Muscle of leg (tissue), 11 donors: Measurements from ENCODE around the gene HIVEP3. TPM values are rescaled to one million over a fixed set of nuclear protein-coding genes. Genes with fewer than 3 reads are reported as not detected.

Experiments used
- DNase-seq: peaks from one replicate; pipeline ENCODE4 v3.0.0; 2013
- H3K27ac ChIP-seq: one replicate; pipeline ENCODE4 v1.5.1; 2013; ENCODE audit warnings: mild to moderate bottlenecking, low read length, control low read depth
- H3K27me3 ChIP-seq: one replicate; pipeline ENCODE4 v1.6.1; 2013; ENCODE audit warnings: low read length; ENCODE audit not compliant: control insufficient read depth, insufficient read depth
- H3K36me3 ChIP-seq: one replicate; pipeline ENCODE4 v1.6.1; 2013; ENCODE audit warnings: low read length; ENCODE audit not compliant: control insufficient read depth, insufficient read depth
- H3K4me1 ChIP-seq: one replicate; pipeline ENCODE4 v1.6.1; 2013; ENCODE audit warnings: low read length; ENCODE audit not compliant: control insufficient read depth, insufficient read depth
- H3K4me3 ChIP-seq: one replicate; pipeline ENCODE4 v1.5.1; 2013; ENCODE audit warnings: low read length, control low read depth
- H3K9me3 ChIP-seq: replicated peaks from 2 replicates; pipeline ENCODE4 v1.6.1; 2013; ENCODE audit warnings: low read depth, low read length; ENCODE audit not compliant: control insufficient read depth
- WGBS: methylation state at CpG from one replicate; pipeline ENCODE4 v1.1.5; 2013; ENCODE audit warnings: missing lambda C conversion rate; ENCODE audit not compliant: insufficient coverage; 5-methylcytosine and 5-hydroxymethylcytosine counted together
- polyA plus RNA-seq, 8 donors: library from polyadenylated mRNA; unstranded; fragments of 120-200 nt; gene quantifications; one replicate each; pipeline versions ENCODE4 v1.2.1 to v1.2.3, GENCODE V29; 2013; ENCODE audit warnings: inconsistent platforms in 1 of 8, low replicate concordance in 1 of 8; ENCODE audit not compliant: insufficient read length in 8 of 8, insufficient read depth in 1 of 8
- total RNA-seq: library from RNA; stranded (reverse); fragments of 120-200 nt; gene quantifications from one replicate; pipeline ENCODE4 v1.2.4, GENCODE V29; 2013

Gene HIVEP3
- total and polyA plus RNA-seq, 9 donors, result 0.93 to 3.7 (median 2.7) TPM

DNA sequence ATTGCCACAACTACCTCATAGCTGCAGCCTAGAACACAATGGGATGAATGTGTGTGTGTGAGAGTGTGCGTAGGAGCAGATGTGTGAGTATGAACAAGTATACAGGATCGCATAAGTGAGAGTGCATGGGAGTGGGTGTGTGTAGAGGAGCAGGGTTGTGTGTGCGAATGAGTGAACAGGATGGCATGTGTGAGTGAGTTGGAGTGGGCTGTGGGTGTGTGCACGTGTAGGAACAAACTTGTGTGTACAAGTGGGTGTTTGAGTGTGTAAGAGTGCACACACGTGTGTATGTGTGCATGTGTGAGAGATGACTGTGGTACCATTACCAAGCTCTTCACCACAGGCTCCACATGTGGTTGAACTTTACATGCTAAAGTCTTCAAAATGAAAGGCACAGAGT lies 258.8 kb downstream of the HIVEP3 start:
- DNase-seq, result no peak
- peaks cover 32% of the 10 kb centered on the region for H3K4me1 ChIP-seq
- no peaks in the 10 kb centered on the region for H3K36me3 ChIP-seq
- H3K27me3 ChIP-seq, result peaks cover 3% of the 10 kb centered on the region
- H3K4me3 ChIP-seq, result no peak overlapping the region
- H3K27ac ChIP-seq, result no peak overlapping the region
- WGBS, result 95% methylated on average over 3 of the region's 5 CpGs
- H3K9me3 ChIP-seq, result no peaks in the 10 kb centered on the region

DNA sequence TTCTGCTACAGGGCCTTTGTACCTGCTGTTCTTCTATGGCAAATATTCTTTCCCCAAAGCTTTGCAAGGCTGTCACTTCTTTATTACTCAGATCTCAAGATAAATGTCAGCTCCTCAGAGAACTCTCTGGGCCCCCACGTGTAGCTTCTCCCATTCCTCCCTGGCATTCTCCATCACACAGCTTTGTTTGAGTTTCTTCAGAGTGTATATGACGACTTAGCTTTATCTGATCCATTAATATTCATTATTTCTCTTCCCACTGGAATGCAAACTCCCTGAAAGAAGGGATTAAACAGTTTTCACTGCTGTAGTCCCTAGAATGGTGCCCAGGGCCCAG lies 259.6 kb downstream of the HIVEP3 start:
- no peak for DNase-seq
- H3K27ac ChIP-seq, result no peak overlapping the region
- no peaks in the 10 kb centered on the region for H3K9me3 ChIP-seq
- H3K36me3 ChIP-seq, result no peaks in the 10 kb centered on the region
- peaks cover 3% of the 10 kb centered on the region for H3K27me3 ChIP-seq
- no CpG with 5 or more reads among the region's 2 CpGs for WGBS
- no peak overlapping the region for H3K4me3 ChIP-seq
- H3K4me1 ChIP-seq, result peaks cover 28% of the 10 kb centered on the region

DNA sequence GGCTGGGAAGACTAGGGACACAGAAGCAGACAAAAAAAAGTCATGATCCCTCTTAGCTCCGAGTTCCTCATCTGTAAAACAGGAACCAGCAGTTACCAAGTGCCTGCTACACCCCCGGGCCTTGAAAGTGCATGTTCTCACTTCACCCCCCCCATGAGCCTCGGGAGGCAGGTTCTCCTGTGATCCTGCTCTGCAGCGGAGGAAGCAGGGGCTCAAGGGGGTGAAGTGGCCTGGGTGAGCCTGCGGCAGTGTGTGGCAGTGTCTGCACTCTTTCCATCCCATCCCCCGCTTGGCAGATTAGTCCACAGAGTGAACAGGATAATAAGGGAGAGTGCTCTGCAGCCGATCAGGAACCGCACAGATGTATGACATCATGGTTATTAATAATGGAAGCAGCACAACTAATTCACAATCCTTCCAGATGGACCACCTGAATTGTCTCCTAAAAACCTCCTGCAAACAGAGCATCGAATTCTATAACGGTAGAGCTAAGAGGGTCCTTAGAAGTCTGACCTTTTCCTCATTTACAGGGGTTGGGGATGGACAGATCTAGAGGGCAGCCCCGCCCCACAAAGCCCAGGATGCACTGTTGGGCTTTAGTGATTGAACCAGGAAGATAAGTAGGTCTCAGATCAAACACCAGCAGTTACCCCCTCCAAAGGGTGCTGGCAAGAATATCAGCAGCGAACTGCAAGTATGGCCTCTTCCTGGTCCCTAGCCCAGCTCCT lies 260.1 kb downstream of the HIVEP3 start:
- no peaks in the 10 kb centered on the region for H3K36me3 ChIP-seq
- WGBS, result 81% methylated on average over 3 of the region's 12 CpGs
- no peak overlapping the region for H3K4me3 ChIP-seq
- H3K27ac ChIP-seq, result no peak overlapping the region
- peaks cover 23% of the 10 kb centered on the region for H3K4me1 ChIP-seq
- H3K27me3 ChIP-seq, result peaks cover 3% of the 10 kb centered on the region
- H3K9me3 ChIP-seq, result no peaks in the 10 kb centered on the region
- DNase-seq, result no peak

DNA sequence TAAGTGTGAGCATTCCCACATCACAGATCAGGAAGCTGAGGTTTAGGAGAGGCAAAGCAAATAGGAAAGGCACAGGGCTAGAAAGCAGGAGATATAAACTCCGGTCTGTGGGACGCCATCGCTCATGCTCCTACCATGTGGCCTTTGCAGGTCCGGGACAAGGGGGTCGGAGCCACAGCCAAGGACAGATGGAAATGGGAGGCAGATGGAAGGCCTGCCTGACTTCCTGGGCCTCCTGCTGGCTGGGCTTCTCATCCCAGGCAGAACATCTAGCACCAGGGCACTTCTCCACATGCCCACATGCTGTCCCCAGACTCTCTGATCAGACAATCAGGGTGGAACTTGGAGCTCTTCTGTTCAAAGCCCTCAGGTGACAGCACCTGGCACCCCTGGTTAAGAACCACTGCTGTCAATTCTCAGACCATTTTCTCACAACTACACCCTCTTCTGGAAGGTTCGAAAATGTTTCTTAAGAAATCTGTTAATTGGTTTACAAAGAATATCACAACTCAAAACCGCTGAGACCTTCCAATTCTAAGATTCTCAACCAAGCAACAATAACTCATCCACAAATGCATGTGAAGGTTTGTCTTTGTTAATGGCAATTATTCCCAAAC lies 260.9 kb downstream of the HIVEP3 start:
- peaks cover 3% of the 10 kb centered on the region for H3K27me3 ChIP-seq
- WGBS, result 95% methylated on average over 3 of the region's 7 CpGs
- H3K36me3 ChIP-seq, result no peaks in the 10 kb centered on the region
- DNase-seq, result no peak
- no peak overlapping the region for H3K4me3 ChIP-seq
- H3K27ac ChIP-seq, result no peak overlapping the region
- H3K4me1 ChIP-seq, result peaks cover 15% of the 10 kb centered on the region
- H3K9me3 ChIP-seq, result no peaks in the 10 kb centered on the region

DNA sequence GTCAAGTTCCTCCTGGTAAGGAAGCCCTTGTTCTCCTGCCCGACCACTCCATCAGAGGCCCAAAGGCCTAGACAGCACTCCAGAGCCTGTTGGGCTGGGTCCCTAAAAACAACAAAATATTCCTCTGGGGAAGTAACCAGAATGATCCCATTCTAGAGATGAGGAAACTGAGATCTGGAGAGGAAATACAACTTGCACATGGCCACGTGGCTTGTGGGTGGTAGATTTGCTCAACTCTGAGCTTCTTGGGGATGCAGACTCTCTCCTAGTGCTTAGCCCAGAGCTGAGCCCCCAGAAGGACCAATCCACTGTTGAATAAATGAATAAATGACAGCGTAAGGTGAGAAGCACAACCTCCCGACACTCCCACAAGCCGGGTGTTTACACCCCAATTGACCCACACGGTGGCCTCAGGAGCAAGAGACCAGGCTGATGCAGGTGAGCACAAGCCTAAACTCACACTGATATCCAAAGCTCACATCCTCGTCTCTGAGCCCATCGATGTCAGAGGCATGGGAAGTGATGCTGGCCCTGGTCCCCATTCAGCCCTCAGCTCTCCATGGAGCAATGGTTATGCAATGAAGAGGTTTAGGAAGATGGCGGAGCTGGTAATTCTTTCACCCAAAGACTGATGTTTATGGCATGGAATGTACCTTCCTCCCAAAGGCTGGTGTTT lies 261.8 kb downstream of the HIVEP3 start:
- no peaks in the 10 kb centered on the region for H3K36me3 ChIP-seq
- peaks cover 3% of the 10 kb centered on the region for H3K27me3 ChIP-seq
- H3K27ac ChIP-seq, result no peak overlapping the region
- peaks cover 15% of the 10 kb centered on the region for H3K4me1 ChIP-seq
- H3K9me3 ChIP-seq, result no peaks in the 10 kb centered on the region
- H3K4me3 ChIP-seq, result no peak overlapping the region
- WGBS, result 83% methylated on average over 2 of the region's 9 CpGs
- no peak for DNase-seq

DNA sequence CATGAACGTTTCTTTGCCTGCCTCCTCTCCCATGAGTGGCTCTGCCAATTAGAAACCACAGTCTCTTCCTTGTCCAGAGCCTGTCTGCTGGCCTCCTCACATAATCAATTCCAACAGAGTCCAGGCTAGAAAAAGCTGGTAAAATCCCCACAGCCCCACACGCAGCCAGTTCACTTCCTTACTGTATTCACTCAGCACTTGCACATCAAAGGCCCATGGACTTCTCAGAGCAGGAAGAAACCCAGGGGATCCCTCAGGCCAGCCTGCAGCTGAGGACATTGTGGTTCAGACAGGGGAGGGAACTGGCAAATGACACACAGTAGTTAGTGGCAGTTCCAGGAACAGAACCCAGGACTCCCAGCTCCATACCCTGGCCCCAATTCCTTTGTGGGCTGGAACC lies 262.7 kb downstream of the HIVEP3 start:
- Histone ChIP-seq H3K27me3 (peaks cover under 1% of the 10 kb centered on the region), H3K36me3 (no peaks in the 10 kb centered on the region), H3K4me3 (no peak overlapping the region), H3K9me3 (no peaks in the 10 kb centered on the region), H3K4me1 (peaks cover 7% of the 10 kb centered on the region), H3K27ac (no peak overlapping the region)
- no CpG with 5 or more reads among the region's 2 CpGs for WGBS
- no peak for DNase-seq

DNA sequence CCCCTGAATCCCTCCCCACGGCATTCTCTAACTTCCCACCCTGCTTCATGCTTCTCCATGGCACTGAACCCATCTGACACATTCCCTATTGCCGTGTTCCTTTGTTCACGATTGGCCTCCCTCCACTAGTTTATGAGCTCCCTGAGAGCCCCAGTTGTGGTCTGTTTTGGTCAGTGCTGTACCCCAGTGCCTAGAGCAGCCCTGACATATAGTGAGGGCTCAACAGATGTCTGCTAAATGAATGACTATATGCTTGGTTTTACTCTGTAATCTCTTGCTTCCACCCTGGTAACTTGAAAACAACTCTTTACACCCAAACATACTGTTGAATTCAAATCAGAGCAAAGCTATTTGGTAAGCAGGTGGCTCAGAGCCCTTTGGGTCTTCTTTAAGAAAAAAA lies 263.1 kb downstream of the HIVEP3 start:
- peaks cover 4% of the 10 kb centered on the region for H3K4me1 ChIP-seq
- H3K4me3 ChIP-seq, result no peak overlapping the region
- H3K9me3 ChIP-seq, result no peaks in the 10 kb centered on the region
- H3K27ac ChIP-seq, result no peak overlapping the region
- DNase-seq, result no peak
- no peaks in the 10 kb centered on the region for H3K27me3 ChIP-seq
- no peaks in the 10 kb centered on the region for H3K36me3 ChIP-seq
- no CpG with 5 or more reads among the region's 3 CpGs for WGBS

DNA sequence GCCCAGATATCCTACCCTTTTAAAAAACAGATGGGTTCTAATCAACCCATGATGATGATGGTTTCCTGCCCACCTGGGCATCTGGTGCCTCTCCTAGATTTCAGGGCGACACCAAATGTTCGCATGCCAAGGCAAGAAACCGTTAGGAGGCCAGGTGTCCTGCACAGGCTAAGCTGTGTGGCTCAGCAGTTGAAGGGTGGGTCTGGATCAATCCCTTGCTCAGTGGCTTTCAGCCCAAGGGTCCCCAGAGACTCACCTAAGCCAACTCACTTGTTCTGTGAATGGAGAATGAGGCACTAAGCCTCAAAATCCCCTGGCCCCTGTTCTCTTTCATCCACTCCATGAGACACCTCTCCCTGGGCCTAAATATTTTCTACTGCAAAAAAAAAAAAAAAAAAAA lies 265.1 kb downstream of the HIVEP3 start:
- WGBS, result 83% methylated on average over 2 of the region's 3 CpGs
- H3K4me1 ChIP-seq, result peaks cover 12% of the 10 kb centered on the region
- H3K9me3 ChIP-seq, result no peaks in the 10 kb centered on the region

DNA sequence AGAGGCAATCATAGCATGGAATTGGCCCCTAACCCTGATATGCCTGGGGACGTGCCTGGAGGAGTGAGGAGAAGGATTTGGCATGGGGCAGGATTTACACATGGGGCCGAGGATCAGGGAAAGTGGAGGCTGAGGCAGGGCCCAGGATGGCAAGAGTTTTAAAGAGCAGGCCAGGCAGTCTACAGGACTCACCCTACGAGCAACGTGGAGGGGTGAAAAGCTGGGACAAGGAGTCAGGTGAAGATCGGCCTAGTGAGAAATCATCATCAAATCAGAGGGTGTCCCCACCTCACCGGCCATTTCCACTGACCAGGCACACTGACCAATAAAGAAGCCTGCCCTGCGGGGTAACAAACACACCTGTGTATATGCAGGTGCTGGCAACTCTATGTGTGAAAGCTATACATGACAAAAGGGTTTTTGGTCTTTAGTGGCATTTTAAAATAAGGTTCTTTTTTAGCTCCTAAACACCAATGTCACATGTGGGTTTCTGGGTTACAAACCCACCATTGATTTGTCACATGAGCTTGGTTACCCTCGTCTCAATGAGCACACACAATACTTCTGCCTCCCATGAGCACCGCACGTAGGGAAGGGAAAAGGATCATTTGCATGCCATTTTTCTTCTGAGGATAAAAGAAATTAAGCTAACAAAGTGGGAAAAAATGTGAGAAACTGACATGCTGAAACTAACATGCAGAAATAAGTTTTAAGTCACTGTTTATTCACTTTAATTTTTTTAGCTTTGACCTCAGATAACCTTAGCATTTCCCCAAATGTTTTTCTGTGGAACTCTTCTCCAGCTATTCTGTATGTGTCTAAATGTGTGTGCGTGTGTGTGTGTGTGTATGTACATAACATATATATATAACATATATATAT lies 266.1 kb downstream of the HIVEP3 start:
- peaks cover 12% of the 10 kb centered on the region for H3K4me1 ChIP-seq
- no peaks in the 10 kb centered on the region for H3K36me3 ChIP-seq
- 84% methylated on average over 6 of the region's 11 CpGs for WGBS
- no peak for DNase-seq
- no peaks in the 10 kb centered on the region for H3K27me3 ChIP-seq
- no peaks in the 10 kb centered on the region for H3K9me3 ChIP-seq
- no peak overlapping the region for H3K4me3 ChIP-seq
- H3K27ac ChIP-seq, result no peak overlapping the region

More for the DNA sequence above, 265.1 kb downstream of the HIVEP3 start:
- Histone ChIP-seq H3K27ac (no peak overlapping the region), H3K36me3 (no peaks in the 10 kb centered on the region), H3K4me3 (no peak overlapping the region), H3K27me3 (no peaks in the 10 kb centered on the region)
- no peak for DNase-seq
